NK-92 (cell line): ENCODE data around the gene FYN.

Experiments used
- DNase-seq: peaks from one replicate; lab custom pipeline; 2025; ENCODE audit not compliant: unreplicated experiment; lab: John Stamatoyannopoulos, UW

Gene FYN

GRCh38 chr6:111713236-111713635 is 160.0 kb downstream of the FYN start:
- no peak for DNase-seq

- no peak for DNase-seq
These were observed 161.1 kb downstream of the FYN start for GRCh38 chr6:111711984-111712752.

DNA sequence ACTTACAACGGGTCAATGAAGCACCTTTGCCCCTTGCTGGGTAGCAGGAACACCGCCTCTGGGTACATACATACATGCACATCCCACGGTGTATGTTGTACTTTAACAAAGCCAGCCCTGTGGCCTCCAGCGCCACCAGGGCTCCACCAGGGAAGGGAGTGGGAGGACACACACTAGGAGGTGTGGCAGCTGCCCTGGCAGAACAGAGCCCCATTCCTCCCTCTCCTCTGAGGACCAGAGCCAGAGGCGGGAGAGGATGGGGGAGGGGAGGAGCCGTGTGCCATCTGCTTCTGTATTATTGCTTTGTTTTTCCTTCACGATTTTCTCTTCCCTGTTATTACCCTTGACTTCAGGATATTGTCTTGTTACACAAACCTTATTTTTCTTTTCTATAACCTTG is 161.8 kb downstream of the FYN start:
- no peak for DNase-seq

- DNase-seq = no peak
These were observed 162.3 kb downstream of the FYN start for GRCh38 chr6:111710911-111711310.

DNA sequence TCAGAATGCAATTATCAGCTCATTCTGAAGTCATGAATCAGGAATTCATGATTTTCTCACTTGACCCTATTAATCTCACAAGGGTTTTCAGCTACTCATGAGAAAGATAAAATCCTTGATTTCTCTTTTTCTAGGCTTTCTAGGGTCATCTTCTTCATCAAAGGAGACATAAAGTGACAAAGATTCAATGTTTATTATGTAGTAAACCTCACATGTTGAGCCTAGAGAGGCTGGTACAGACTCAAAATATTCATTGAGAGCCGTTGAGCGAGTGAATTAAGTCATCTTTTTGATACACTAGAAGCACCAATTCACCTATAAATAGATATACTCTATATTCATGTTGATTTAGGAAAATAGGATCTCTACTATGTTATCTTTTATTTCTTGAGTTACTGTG is 162.8 kb downstream of the FYN start:
- no peak for DNase-seq

DNA sequence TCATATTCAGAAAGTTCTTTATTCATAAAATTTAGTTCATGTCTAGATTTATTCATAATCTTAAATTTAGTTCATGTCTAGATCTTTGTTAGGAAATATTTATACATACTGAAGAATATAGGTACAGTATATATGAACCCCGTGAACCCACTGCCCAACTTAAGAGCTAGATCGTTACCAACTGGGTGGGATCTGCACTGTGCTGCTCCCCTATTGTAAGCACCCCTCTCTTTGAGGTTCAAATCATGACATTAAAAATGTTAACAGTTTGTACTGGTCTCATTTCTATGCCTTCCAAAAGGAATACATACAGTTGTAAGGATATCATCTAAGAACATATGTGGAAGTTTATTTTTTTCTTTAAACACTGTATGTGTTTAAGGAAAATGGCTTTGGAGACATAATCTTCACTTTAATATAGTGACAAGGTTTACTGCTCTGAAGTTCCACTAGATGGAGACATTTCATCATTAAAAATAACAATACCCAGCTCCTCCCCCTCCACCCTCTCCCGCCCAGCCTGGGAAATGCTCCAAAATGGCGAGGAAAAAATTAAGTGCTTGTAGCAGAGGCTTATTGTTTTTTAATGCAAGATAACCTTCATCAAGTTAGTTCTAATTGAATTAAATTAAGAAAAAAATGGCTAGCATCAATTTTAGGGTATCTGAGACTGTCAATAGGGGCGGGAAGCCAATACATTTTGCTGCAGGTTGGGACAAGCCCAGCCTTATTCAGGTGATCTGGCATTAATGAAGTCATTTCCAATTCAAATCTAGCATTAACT is 163.4 kb downstream of the FYN start:
- DNase-seq = no peak

DNA sequence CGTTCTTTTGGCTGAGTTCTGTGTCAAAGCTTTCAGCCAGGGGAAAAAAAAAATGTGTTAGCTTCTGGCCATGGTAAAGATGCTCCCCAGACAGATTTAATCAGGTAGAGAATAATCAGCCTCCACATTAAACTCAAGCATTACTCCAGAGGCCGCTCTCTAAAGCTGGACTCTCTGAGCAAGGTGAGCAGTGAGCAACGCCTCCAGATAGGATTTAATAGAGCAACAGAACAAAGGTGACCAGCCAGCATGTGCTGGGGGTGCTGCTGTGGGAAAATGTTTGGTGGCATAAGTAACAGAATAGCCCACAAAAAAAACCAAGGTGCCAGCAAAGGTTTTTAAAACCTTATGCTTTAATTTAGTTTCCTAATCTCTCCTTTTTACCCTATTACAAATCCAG is 164.1 kb downstream of the FYN start:
- DNase-seq = no peak

- no peak for DNase-seq
These were observed 165.5 kb downstream of the FYN start for GRCh38 chr6:111707773-111708172.

DNA sequence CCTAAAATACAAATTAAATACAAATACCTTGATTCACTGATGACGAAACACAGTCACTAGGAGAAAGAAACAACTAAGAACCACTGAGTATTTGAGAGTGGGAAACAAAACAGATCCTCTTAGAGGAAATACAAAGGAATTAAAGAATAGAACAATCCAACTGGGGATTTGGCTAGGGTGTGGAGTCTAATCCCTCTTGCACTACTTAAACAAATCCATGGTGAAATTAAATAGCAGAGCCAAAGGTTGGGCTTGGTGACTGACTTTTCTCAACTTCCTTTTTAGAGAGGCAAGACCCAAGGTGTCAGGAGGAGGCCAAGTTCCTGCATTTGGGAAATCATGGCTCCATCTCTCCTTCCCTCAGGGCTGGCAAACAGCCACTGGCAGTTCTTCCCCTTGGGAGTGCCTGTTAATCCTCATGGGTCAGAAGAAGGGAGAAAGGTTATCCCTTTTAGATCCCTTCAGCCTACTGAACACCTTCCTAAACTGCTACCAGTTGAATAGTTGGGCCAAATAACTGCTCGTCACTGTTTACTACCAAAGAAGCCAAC is 166.3 kb downstream of the FYN start:
- no peak for DNase-seq

GRCh38 chr6:111703723-111704122 is 169.5 kb downstream of the FYN start:
- DNase-seq = no peak

DNA sequence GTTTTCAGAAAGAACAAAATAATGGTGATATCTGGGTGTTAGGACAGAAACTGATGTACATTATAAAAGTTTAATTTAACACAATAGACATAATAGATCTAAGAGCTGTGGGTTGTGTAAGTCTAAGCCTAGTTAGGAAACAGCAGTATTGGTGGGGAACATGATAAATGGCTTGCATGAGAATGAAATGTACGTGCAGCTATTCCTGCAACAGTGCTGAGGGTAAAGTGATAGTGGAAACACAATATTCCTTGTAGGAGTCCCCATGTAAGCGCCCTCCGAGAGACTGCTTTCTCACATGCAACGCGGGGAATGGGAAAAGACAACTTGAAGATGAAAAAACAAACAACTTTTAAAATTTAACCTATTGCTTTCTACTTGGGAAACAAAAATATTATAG is 171.0 kb downstream of the FYN start:
- DNase-seq = no peak

- no peak for DNase-seq
These were observed 172.1 kb downstream of the FYN start for GRCh38 chr6:111701146-111701545.

GRCh38 chr6:111700135-111700690 is 173.0 kb downstream of the FYN start:
- DNase-seq = no peak

DNA sequence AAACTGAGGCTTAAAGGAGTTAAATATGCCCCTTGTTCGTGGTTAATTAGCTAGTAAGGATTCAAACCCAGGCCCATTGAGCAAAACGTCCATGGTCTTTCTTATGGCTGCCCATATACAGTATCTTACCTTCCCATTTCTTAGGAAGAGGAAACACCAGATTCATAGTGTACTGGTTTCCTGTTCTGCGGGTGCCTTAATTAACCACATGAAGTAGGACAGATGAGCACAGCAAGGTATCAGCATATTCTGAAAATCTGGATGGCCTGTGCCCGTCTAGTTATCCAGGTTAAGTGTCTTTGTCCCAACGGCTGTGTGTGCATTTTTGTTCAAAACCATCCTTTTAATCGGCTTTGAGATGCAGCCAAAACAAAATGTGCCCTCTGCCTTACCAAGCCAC is 174.1 kb downstream of the FYN start:
- DNase-seq = no peak

GRCh38 chr6:111696814-111697213 is 176.4 kb downstream of the FYN start:
- no peak for DNase-seq

DNA sequence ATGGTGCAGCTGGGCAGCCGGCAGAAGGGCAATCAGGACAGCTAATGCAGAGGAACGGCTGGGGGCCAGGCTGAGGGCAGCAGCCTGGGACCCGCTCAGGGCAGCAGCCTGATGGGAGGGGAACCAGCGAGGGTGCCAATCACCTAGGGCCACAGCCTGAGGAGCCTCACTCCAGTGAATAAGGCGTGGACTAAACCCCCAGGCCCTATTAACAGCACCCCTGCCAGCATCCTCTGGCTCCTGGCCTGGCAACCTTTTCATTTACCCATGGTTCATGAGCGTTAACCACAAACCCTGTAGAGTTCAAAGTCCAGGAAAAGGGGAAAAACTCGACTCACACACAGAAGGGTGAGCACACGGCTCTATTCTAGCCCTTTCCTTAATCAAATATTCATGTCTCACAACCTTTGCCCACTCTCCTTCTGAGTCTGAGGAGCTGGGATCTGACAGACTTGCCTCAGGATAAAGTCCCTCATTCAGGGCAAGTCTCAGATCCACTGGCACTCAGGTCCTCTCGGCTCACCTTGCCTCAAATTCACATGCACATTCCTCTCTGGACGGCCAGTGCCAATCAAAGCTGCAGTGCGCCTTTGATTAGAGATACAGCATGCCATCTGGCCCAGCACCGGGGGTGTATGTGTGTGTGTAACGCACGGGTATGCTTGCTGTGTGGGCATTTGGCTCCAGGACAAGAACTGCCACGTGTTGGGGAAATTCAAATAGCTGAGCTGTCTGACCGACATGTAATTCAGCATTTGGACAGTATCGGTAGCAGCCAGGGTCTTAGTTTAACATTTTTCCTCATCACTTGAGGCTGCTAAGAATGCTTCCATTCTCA is 180.7 kb downstream of the FYN start:
- DNase-seq = no peak

DNA sequence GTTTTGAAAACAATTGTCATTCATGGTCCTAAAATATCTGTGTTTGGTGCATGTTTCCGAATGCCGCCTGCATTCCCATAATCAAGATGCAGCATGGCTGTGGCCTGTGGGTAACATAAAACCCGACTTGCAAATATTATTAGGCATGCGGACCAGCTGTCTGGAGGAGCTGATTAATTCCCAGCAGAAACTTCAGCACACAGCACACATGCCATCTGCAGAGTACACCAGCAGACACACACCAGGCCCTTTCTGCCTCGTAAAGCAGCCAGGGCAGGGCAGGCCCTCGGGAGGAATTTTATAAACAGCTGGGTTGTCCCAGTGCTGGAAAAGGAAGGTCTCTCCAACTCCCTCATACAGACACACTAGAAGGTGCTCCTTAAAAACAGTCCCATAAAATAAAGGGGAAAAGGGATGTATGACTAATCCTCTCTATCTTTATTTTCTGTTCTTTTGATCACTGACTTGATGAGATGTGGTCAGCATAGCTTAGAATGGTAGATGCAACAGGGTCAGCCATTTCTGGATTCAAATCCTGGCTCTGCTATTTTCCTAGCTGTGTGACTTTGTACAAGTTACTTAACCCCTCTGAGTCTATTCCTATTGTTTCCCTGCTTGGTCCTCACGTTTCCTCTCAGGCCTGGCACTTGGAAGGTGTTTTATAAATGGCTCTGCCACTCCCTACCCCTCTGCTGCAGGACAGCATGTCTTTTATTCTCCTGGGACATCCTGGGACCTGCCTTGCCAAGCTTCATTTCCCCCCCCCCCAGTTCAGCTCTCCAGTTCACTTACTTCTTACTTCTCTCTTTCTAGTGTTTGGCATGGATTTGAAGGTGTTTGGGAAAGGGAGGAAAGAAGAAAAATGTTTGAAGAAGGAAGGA is 181.7 kb downstream of the FYN start:
- no peak for DNase-seq

DNA sequence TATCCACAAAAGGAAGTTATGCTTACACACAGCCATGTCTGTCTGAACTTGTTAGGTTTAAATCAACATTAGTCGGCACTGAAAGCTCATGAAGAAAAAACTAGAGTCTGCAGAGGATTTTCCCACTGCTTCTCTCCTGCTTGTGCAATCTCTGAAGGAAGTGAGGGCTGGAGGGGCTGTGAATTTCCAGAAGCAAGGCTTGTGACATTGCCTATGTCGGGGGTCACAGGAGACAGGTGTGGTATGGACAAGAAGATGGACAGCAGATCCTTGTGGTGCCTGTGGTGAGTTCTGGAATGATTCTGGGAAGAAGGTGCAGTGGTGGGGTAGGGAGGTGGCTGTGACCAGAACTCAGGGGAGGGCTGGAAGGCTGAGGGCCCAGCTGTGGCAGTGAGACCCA is 183.3 kb downstream of the FYN start:
- no peak for DNase-seq

GRCh38 chr6:111689419-111689818 is 183.8 kb downstream of the FYN start:
- DNase-seq = no peak

DNA sequence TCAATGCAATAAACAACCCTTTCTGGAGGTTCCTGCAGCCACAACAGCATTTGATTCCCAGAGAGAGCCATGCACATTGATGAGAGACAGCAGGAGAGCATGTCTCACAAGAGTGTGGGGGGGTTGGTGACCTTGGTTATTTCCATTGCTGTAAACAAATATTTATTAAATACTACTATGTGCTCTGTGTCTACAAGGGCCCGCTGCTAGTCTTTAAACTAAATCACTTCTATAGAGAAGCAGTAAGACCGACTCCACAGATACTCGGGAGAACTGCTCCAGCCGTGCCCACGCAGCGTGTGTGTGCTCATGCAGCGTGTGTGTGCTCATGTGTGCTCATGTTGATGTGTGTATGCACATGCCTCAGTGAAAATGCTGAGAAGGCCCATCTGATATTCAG is 184.9 kb downstream of the FYN start:
- DNase-seq = no peak
